ENCODE measurements around the gene KMT5B. TPM values are rescaled to one million over a fixed set of nuclear protein-coding genes. Genes with fewer than 3 reads are reported as not detected.

The KMT5B gene
- total RNA-seq, 1 experiment from 2014 or later = 46.4 TPM

- DNase-seq (ENCODE audit: unreplicated experiment) = peak; percentile 93
- ChIA-PET POLR2A (interaction anchor here (0.7 to 3.9 kb wide), 9 partner anchors 10 to 57 kb away, joined by 3 to 34 read pairs (median 3); partner anchors contain the start of gene C11orf24), CTCF (interaction anchor here (0.5 to 4.7 kb wide), 54 partner anchors 9 to 1092 kb away, joined by 3 to 150 read pairs (median 4); partner anchors contain the start of gene C11orf24)
- Mint-ChIP-seq H3K4me1 (ENCODE audit: insufficient read depth, unreplicated experiment) (no peaks in the 10 kb centered on the region), H3K4me3 (ENCODE audit: unreplicated experiment) (no peak overlapping the region), H3K9me3 (ENCODE audit: unreplicated experiment) (no peaks in the 10 kb centered on the region), H3K36me3 (ENCODE audit: insufficient read depth, unreplicated experiment) (peaks cover 20% of the 10 kb centered on the region), H3K27ac (ENCODE audit: low read depth, unreplicated experiment) (no peak overlapping the region), H3K27me3 (ENCODE audit: insufficient read depth, unreplicated experiment) (no peaks in the 10 kb centered on the region)
- peak; percentile 88 for TF ChIP-seq CTCF (IDR thresholded peaks at IDR 0.05; ENCODE audit: unreplicated experiment)
- BruUV-seq (replicated peaks) = no TSS peak
- intact Hi-C loops (cut with micrococcal nuclease) = loop anchor here (1.0 to 5.0 kb wide), 4 partner anchors 40 to 1385 kb away; partner anchors contain the start of gene CCND1
Observed at GRCh38 chr11:68257477-68258362, 44.6 kb upstream of the KMT5B start.

- TF ChIP-seq CTCF (IDR thresholded peaks at IDR 0.05; ENCODE audit: unreplicated experiment) = no peak
- Mint-ChIP-seq H3K36me3 (ENCODE audit: insufficient read depth, unreplicated experiment) (peaks cover 8% of the 10 kb centered on the region), H3K9me3 (ENCODE audit: unreplicated experiment) (no peaks in the 10 kb centered on the region), H3K27me3 (ENCODE audit: insufficient read depth, unreplicated experiment) (no peaks in the 10 kb centered on the region), H3K27ac (ENCODE audit: low read depth, unreplicated experiment) (no peak overlapping the region), H3K4me1 (ENCODE audit: insufficient read depth, unreplicated experiment) (no peaks in the 10 kb centered on the region), H3K4me3 (ENCODE audit: unreplicated experiment) (no peak overlapping the region)
- no peak for DNase-seq (ENCODE audit: unreplicated experiment)
- intact Hi-C loops (cut with micrococcal nuclease) = loop anchor here (5.0 kb wide), 1 partner anchor 1386 kb away; the partner anchor contains the start of gene CCND1
- POLR2A ChIA-PET = interaction anchor here (1.0 to 1.5 kb wide), 4 partner anchors 10 to 43 kb away, joined by 3 to 5 read pairs (median 3); partner anchors contain the start of gene C11orf24
- BruUV-seq (replicated peaks) = no TSS peak
- CTCF ChIA-PET = interaction anchor here (0.6 to 4.7 kb wide), 16 partner anchors 12 to 504 kb away, joined by 3 to 150 read pairs (median 4); partner anchors contain the start of gene C11orf24
Observed at GRCh38 chr11:68256331-68256741, 43.2 kb upstream of the KMT5B start.

- no TSS peak for BruUV-seq (replicated peaks)
Observed at GRCh38 chr11:68255526-68255925, 42.4 kb upstream of the KMT5B start.

More at GRCh38 chr11:68255526-68255925, 42.4 kb upstream of the KMT5B start:
- CTCF ChIA-PET = interaction anchor here (0.7 to 3.4 kb wide), 3 partner anchors 130 to 505 kb away, joined by 3 to 9 read pairs (median 8); no protein-coding TSS in a partner anchor
- Mint-ChIP-seq H3K27ac (ENCODE audit: low read depth, unreplicated experiment) (no peak overlapping the region), H3K9me3 (ENCODE audit: unreplicated experiment) (no peaks in the 10 kb centered on the region), H3K4me3 (ENCODE audit: unreplicated experiment) (no peak overlapping the region), H3K36me3 (ENCODE audit: insufficient read depth, unreplicated experiment) (peaks cover 4% of the 10 kb centered on the region), H3K4me1 (ENCODE audit: insufficient read depth, unreplicated experiment) (no peaks in the 10 kb centered on the region), H3K27me3 (ENCODE audit: insufficient read depth, unreplicated experiment) (no peaks in the 10 kb centered on the region)
- POLR2A ChIA-PET = interaction anchor here (1.1 kb wide), 1 partner anchor 16 kb away, joined by 3 read pairs; the partner anchor contains the start of gene C11orf24
- no peak for TF ChIP-seq CTCF (IDR thresholded peaks at IDR 0.05; ENCODE audit: unreplicated experiment)
- DNase-seq (ENCODE audit: unreplicated experiment) = no peak
- intact Hi-C loops (cut with micrococcal nuclease) = loop anchor here (5.0 kb wide), 1 partner anchor 1387 kb away; the partner anchor contains the start of gene CCND1
